Measurements from ENCODE around the gene RSRC2.

DNA sequence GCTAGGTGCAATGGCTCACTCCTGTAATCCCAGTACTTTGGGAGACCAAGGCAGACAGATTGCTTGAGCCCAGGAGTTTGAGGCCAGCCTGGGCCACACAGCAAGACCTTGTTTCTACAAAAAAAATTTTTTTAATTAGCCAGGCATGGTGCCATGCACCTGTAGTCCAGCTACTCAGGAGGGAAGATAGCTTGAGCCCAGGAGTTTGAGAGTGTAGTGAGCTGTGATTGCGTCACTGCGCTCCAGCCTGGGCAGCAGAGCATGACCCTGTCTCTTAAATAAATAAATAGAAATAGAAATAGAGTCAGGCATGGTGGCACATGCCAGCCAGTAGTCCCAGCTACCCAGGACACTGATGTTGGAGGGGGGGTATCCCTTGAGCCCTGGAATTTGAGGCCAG, 67.5 kb downstream of the RSRC2 start:
- no peak for TF ChIP-seq ELF4 (IDR thresholded peaks at IDR 0.05)
- TF ChIP-seq ZNF384 (IDR thresholded peaks at IDR 0.05) = no peak
- no peak for TF ChIP-seq ARNT (IDR thresholded peaks at IDR 0.05)
- TF ChIP-seq, protein P1, sequence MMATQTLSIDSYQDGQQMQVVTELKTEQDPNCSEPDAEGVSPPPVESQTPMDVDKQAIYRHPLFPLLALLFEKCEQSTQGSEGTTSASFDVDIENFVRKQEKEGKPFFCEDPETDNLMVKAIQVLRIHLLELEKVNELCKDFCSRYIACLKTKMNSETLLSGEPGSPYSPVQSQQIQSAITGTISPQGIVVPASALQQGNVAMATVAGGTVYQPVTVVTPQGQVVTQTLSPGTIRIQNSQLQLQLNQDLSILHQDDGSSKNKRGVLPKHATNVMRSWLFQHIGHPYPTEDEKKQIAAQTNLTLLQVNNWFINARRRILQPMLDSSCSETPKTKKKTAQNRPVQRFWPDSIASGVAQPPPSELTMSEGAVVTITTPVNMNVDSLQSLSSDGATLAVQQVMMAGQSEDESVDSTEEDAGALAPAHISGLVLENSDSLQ (IDR thresholded peaks at IDR 0.05) = no peak
- no peak for TF ChIP-seq BHLHE40 (IDR thresholded peaks at IDR 0.05; ENCODE audit: borderline replicate concordance)
- TF ChIP-seq FOXA1 (IDR thresholded peaks at IDR 0.05) = no peak
- no peak for TF ChIP-seq FOXM1 (IDR thresholded peaks at IDR 0.05; ENCODE audit: borderline replicate concordance)
- TF ChIP-seq TARDBP (IDR thresholded peaks at IDR 0.05) = no peak
- no peak for TF ChIP-seq CTBP1 (IDR thresholded peaks at IDR 0.05; ENCODE audit: borderline replicate concordance)
- TF ChIP-seq SP1 (IDR thresholded peaks at IDR 0.05) = no peak
- TF ChIP-seq SUZ12 (IDR thresholded peaks at IDR 0.05) = no peak
- TF ChIP-seq LEF1 (IDR thresholded peaks at IDR 0.05; ENCODE audit: borderline replicate concordance) = no peak

All from HEK293T (cell line).